Breast epithelium (tissue), 4 donors: Measurements from ENCODE around the gene CCDC188. TPM values are rescaled to one million over a fixed set of nuclear protein-coding genes. Genes with fewer than 3 reads are reported as not detected.

Source experiments
- DNase-seq, 2 donors: peaks; one replicate each; pipeline ENCODE4 v3.0.0-alpha.2; 2019; ENCODE audit warnings: low spot score in 2 of 2
- H3K27ac ChIP-seq, 2 donors: fragments of 200-600 bp; sonication (generic) in 1 of 2; one replicate each; pipeline ENCODE4 v1.5.1; 2016 to 2019; ENCODE audit warnings: mild to moderate bottlenecking in 1 of 2
- H3K27me3 ChIP-seq, 2 donors: fragments of 200-600 bp; sonication (generic) in 1 of 2; one replicate each; pipeline versions ENCODE4 v1.5.1 to v1.6.0; 2017 to 2019; ENCODE audit warnings: control low read depth in 1 of 2, mild to moderate bottlenecking in 1 of 2
- H3K36me3 ChIP-seq: fragments of 200-600 bp; one replicate; pipeline ENCODE4 v1.5.1; 2019
- H3K4me1 ChIP-seq, 2 donors: fragments of 200-600 bp; sonication (generic); one replicate each; pipeline ENCODE4 v1.5.1; 2016 to 2019; ENCODE audit warnings: control low read depth in 1 of 2
- H3K4me3 ChIP-seq, 3 donors: fragments of 200-600 bp; sonication (generic); 1 replicate in 2 of 3; 2 replicates in 1 of 3; pipeline ENCODE4 v1.5.1; 2016 to 2019; ENCODE audit warnings: mild to moderate bottlenecking in 3 of 3, moderate library complexity in 2 of 3
- H3K9me3 ChIP-seq, 2 donors: fragments of 200-600 bp; sonication (generic) in 1 of 2; one replicate each; pipeline ENCODE4 v1.5.1; 2016 to 2019; ENCODE audit warnings: control low read depth in 1 of 2
- POLR2A ChIP-seq: fragments of 450-650 bp; IDR thresholded peaks from one replicate; pipeline ENCODE4 v1.6.1; 2016; ENCODE audit warnings: antibody characterized with exemption, mild to moderate bottlenecking, moderate library complexity
- POLR2AphosphoS5 ChIP-seq, 3 donors: sonication (generic); formaldehyde crosslinking; IDR thresholded peaks; one replicate each; pipeline ENCODE4 v1.6.1; 2017; ENCODE audit warnings: antibody characterized with exemption in 3 of 3
- intact Hi-C: fragments of 100-400 bp; cut with DNase I; formaldehyde crosslinking; loops from one replicate; pipeline ENCODE4 v1.15.1; 2023; ENCODE audit warnings: low total_unique reads
- total RNA-seq, 3 donors: library from RNA; depleted of rRNA; stranded (reverse); fragments of >200 nt; gene quantifications; one replicate each; pipeline ENCODE4 v1.1.0, GENCODE V29; 2016
- TF ChIP-seq, protein P1 (sequence below), 3 donors: fragments of 450-650 bp; IDR thresholded peaks; one replicate each; pipeline ENCODE4 v1.5.1; 2016 to 2017; ENCODE audit warnings: antibody characterized with exemption in 3 of 3, mild to moderate bottlenecking in 3 of 3, moderate library complexity in 3 of 3

CCDC188 gene
- total RNA-seq, 3 donors from 2014 or later: 0.66 TPM; not detected in 2

DNA sequence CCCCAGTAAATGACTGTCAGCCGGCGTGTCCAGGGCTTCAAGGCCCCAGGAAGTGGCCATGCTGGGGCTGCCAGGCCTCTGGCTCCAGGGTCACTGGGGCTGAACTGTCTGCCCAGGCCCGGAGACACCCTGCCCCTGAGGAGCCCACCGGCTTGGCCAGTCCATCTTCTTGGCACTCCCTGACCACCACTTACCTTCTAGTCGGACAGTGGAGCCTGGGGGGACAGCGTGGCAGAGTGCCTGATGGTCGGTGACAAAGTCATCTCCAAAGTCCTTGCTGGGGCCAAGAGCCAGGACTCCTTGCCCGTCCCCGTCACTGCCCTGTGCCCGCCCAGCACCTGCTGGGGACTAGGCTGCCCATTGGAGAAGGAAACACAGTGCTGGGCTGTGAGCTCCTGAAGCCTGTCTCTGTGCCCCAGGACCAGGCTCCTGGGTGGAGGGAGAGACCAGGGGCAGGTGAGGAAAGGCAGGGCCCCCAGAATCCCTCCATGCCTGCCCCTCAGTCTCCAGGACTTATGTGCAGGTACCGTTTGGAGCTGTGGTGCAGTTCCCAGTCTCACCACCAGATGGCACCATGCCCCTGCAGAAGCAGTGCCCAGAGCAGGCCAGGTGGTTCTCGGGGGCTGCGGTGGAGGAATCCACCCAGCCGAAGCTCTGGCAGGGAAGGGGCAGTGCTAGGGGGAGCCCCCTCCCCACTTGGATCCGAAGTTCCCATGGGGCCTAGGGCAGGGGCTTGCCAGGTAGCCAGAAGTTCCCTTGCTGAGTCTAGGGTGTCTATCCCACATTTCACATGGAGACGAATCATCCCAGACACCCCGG lies 6.0 kb upstream of the CCDC188 start:
- Histone ChIP-seq H3K4me3 (no peak overlapping the region), H3K27me3 (peaks cover 0 to 8% of the 10 kb centered on the region in 2 donors), H3K36me3 (no peaks in the 10 kb centered on the region), H3K27ac (no peak overlapping the region), H3K9me3 (no peaks in the 10 kb centered on the region), H3K4me1 (no peaks in the 10 kb centered on the region)
- TF ChIP-seq POLR2A: no peak
- no peak for TF ChIP-seq POLR2AphosphoS5 (IDR thresholded peaks at IDR 0.05)
- TF ChIP-seq, protein P1, sequence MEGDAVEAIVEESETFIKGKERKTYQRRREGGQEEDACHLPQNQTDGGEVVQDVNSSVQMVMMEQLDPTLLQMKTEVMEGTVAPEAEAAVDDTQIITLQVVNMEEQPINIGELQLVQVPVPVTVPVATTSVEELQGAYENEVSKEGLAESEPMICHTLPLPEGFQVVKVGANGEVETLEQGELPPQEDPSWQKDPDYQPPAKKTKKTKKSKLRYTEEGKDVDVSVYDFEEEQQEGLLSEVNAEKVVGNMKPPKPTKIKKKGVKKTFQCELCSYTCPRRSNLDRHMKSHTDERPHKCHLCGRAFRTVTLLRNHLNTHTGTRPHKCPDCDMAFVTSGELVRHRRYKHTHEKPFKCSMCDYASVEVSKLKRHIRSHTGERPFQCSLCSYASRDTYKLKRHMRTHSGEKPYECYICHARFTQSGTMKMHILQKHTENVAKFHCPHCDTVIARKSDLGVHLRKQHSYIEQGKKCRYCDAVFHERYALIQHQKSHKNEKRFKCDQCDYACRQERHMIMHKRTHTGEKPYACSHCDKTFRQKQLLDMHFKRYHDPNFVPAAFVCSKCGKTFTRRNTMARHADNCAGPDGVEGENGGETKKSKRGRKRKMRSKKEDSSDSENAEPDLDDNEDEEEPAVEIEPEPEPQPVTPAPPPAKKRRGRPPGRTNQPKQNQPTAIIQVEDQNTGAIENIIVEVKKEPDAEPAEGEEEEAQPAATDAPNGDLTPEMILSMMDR (IDR thresholded peaks at IDR 0.05): peak; percentile 99 to 100 (median 99)
- intact Hi-C loops: no loop called here
- peak; percentile 83 to 90 for DNase-seq

DNA sequence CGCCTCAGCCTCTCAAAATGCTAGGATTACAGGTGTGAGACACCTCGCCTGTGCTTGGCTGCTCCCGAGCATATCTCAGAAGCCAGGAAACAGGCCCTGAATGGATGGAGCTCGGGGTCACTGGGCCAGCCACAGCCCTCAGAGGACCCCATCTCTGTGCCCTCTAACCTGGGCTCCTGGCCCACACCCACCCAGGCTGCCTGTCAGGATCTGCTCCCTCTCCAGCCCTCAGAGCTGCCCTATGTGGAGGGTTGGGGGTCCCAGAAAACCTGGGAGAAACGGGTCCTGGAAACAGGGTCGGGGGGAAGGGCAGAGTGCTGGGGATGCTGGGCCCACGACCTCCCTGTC lies 5.2 kb upstream of the CCDC188 start:
- DNase-seq: no peak
- Histone ChIP-seq H3K4me1 (no peaks in the 10 kb centered on the region), H3K36me3 (no peaks in the 10 kb centered on the region), H3K27me3 (peaks cover 0 to 8% of the 10 kb centered on the region in 2 donors), H3K4me3 (no peak overlapping the region), H3K9me3 (no peaks in the 10 kb centered on the region), H3K27ac (no peak overlapping the region)
- TF ChIP-seq POLR2AphosphoS5 (IDR thresholded peaks at IDR 0.05): no peak
- intact Hi-C loops: no loop called here

DNA sequence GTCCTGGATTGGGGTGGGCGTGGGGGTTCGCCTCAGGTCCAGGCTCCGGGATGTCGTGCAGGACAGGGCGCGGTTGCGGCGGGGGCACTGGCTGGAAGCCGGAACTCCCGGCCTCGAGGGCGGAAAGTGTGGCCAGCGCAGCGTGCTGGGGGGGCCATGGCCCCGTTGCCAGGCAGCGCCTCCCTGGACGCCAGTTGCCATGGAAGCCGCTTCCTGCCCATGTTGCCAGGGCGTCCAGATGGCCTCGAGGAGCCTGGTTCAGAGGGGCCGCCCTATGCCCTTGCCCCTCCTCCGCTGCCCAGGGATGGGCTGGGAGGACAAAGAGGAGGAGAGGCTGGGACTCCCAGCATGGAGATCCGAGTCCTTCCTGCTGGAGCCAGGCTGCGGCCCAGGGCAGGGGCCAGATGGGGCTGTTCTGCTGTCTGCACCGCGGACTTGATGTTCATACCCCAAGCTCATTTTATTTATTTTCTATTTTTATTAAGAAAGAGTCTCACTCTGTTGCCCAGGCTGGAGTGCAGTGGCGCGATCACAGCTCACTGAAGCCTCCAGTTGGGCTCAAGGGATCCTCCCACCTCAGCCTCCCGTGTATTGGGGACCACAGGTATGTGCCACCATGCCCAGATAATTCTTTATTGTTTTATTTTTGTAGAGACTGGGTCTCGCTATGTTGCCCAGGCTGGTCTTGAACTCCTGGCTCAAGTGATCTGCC lies 4.6 kb upstream of the CCDC188 start:
- Histone ChIP-seq H3K27me3 (peaks cover 0 to 8% of the 10 kb centered on the region in 2 donors), H3K27ac (no peak overlapping the region), H3K4me1 (no peaks in the 10 kb centered on the region), H3K9me3 (no peaks in the 10 kb centered on the region), H3K36me3 (no peaks in the 10 kb centered on the region), H3K4me3 (peak overlapping the region in 2 of 3 donors; percentile 16 to 47)
- no peak for TF ChIP-seq POLR2AphosphoS5 (IDR thresholded peaks at IDR 0.05)
- no peak for TF ChIP-seq POLR2A
- TF ChIP-seq, protein P1 (IDR thresholded peaks at IDR 0.05): no peak
- intact Hi-C loops: no loop called here
- no peak for DNase-seq

DNA sequence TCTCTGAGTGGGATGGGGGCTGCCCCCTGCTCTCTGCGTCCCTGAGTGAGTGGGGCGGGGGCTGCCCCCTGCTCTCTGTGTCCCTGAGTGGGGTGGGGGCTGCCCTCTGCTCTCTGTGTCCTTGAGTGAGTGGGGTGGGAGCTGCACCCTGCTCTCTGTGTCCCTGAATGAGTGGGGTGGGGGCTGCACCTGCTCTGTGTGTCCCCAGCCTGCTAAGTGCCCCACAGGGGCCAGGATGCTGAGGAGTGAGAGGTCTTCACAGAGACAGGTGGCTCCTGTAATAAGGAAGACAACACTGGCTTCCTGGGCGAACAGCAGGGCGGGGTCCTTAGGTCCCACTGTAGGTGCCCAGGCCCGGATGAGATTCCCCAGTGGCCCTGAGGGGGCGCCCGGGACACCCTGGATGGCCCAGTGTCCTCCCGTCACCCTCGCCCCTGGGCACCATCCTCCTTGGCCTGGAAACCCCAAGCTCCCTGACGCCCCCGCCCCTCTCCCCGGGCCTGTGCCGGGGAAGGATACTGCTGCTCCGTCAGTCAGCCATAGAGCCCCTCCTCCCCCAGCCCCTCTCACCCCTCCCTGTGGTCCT lies 3.8 kb upstream of the CCDC188 start:
- Histone ChIP-seq H3K9me3 (no peaks in the 10 kb centered on the region), H3K4me3 (peak overlapping the region in 2 of 3 donors; percentile 16 to 47), H3K27me3 (peaks cover 0 to 8% of the 10 kb centered on the region in 2 donors), H3K27ac (no peak overlapping the region), H3K4me1 (no peaks in the 10 kb centered on the region), H3K36me3 (no peaks in the 10 kb centered on the region)
- intact Hi-C loops: no loop called here
- TF ChIP-seq POLR2A: no peak
- TF ChIP-seq POLR2AphosphoS5 (IDR thresholded peaks at IDR 0.05): no peak
- TF ChIP-seq, protein P1 (IDR thresholded peaks at IDR 0.05): no peak
- DNase-seq: no peak

GRCh38 chr22:20153945-20154344 lies 3.1 kb upstream of the CCDC188 start:
- Histone ChIP-seq H3K27ac (no peak overlapping the region), H3K27me3 (peaks cover 0 to 8% of the 10 kb centered on the region in 2 donors), H3K4me1 (no peaks in the 10 kb centered on the region), H3K36me3 (no peaks in the 10 kb centered on the region), H3K4me3 (no peak overlapping the region), H3K9me3 (no peaks in the 10 kb centered on the region)
- intact Hi-C loops: no loop called here
- no peak for DNase-seq
- TF ChIP-seq, protein P1 (IDR thresholded peaks at IDR 0.05): no peak
- TF ChIP-seq POLR2AphosphoS5 (IDR thresholded peaks at IDR 0.05) (no peak), POLR2A (no peak)
